GM20000 (cell line): Measurements from ENCODE around the gene SHISAL2A.
"Not testable (repeated sequence)": the region's sequence is repeated elsewhere in the genome, so short reads cannot be mapped to it uniquely, and the experiment has no call there.

Experiments used
- DNase-seq: peaks from one replicate; pipeline ENCODE4 v3.0.0; 2012; ENCODE audit warnings: low spot score
- TF ChIP-seq, protein P1 (sequence below): IDR thresholded peaks from 2 replicates; pipeline ENCODE4 v1.5.1; 2012; ENCODE audit warnings: mild to moderate bottlenecking, control low read depth; ENCODE audit errors: extremely low read depth, missing control alignments

The SHISAL2A gene

DNA sequence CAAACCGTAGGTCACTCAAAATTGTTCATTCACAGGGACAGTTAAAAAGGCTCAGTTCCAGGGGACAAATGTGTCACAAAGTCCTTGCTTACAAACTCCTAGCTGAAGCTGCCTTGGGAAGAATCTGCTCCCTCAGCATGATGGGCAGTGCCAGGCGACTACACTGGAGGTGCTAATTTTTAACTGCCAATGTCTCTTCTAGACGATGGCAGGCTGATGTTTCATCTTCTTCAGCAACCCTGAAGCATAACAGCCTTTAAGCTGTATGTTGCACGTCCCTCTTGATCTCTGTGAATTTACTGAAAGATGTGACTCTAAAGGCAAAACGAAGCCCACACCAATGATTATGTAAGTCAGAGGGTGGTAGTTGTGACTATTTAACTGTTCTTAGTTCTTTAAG, 53.9 kb downstream of the SHISAL2A start:
- TF ChIP-seq, protein P1, sequence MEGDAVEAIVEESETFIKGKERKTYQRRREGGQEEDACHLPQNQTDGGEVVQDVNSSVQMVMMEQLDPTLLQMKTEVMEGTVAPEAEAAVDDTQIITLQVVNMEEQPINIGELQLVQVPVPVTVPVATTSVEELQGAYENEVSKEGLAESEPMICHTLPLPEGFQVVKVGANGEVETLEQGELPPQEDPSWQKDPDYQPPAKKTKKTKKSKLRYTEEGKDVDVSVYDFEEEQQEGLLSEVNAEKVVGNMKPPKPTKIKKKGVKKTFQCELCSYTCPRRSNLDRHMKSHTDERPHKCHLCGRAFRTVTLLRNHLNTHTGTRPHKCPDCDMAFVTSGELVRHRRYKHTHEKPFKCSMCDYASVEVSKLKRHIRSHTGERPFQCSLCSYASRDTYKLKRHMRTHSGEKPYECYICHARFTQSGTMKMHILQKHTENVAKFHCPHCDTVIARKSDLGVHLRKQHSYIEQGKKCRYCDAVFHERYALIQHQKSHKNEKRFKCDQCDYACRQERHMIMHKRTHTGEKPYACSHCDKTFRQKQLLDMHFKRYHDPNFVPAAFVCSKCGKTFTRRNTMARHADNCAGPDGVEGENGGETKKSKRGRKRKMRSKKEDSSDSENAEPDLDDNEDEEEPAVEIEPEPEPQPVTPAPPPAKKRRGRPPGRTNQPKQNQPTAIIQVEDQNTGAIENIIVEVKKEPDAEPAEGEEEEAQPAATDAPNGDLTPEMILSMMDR: no peak
- no peak for DNase-seq

DNA sequence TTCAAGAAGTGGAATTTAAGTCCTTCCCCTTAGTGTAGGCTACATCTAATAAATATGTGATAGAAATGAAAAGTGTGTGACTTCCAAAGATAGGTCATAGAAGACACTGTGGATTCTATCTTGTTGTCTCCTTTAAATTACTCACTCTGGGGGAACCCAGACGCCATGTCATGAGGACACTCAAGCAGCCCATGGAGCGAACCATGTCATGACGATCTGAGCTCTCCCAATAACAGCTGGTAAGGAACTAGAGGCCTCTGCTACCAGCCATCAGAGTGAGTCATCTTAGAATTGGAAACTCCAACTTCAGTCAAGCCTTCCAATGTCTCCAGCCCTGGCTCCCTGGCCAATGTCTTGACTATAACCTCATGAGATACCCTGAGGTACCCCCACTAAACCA, 58.9 kb downstream of the SHISAL2A start:
- TF ChIP-seq, protein P1: no peak
- DNase-seq: no peak

DNA sequence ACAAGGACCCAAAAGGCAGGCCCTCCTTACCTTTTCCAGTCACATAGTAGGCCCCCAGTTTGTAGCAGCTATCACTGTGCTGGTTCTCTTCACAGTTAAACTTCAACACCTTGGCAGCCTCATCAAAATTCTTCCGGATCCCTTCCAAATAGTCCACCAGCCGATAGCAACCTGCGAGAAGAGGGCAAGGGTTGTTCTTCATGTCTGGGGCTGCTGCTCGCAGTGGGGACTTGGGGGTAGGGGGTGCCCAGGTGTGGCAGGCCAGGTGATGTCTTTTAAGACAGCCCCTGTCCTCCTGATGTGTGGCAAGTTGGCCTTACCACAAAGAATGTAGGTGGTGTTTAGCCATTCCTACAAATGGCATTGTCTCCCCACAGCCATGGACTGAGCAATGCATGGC, 59.7 kb downstream of the SHISAL2A start:
- TF ChIP-seq, protein P1: no peak
- DNase-seq: no peak

DNA sequence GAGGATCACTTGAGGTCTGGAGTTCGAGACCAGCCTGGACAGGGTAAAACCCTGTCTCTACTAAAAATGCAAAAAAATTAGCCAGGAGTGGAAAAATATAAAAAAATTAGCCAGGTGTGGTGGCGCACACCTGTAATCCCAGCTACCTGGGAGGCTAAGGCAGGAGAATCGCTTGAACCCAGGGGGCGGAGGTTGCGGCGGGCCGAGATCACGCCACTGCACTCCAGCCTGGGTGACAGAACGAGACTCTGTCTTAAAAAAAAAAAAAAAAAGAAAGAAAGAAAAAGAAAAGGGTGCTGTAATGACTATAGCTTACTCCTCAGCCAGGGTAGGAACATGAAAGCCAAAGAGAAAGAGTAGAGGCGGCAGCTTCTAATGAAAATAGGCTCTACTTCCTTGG, 60.4 kb downstream of the SHISAL2A start:
- not testable (repeated sequence) for DNase-seq

DNA sequence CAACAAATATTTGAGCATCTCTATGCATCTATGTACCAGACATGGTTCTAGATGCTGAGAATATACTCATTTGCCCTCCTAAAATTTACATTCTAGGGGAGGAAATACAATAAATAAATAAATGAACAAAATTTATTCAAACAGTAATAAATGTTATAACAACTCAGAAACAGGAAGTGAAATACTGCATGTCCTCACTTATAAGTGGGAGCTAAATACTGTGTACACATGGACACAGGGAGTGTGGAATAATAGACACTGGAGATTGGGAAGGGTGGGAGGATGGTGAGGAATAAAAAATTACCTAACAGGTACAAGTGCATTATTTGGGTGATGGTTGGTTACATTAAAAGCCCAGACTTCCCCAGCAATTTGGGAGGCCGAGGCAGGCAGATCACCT, 60.9 kb downstream of the SHISAL2A start:
- DNase-seq: no peak
- TF ChIP-seq, protein P1: no peak

DNA sequence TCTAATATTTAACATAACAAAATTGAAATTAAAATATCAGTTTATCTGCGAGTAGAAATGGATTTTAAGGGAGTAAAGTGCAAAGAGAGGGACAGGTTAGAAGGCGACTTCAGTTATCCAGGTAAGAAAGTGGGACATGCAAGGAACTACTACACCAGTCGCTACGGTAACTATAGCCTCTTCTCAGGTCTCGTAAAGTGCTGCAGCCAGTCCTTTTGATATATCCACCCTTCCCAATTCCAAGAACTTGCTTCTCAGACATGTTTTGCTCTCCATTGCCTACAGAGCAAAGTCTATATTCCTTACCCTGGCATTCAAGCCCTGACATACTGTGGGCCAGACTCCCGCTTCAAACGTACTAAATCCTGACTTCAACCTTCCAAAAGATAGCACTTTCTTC, 62.7 kb downstream of the SHISAL2A start:
- TF ChIP-seq, protein P1: no peak
- DNase-seq: no peak

DNA sequence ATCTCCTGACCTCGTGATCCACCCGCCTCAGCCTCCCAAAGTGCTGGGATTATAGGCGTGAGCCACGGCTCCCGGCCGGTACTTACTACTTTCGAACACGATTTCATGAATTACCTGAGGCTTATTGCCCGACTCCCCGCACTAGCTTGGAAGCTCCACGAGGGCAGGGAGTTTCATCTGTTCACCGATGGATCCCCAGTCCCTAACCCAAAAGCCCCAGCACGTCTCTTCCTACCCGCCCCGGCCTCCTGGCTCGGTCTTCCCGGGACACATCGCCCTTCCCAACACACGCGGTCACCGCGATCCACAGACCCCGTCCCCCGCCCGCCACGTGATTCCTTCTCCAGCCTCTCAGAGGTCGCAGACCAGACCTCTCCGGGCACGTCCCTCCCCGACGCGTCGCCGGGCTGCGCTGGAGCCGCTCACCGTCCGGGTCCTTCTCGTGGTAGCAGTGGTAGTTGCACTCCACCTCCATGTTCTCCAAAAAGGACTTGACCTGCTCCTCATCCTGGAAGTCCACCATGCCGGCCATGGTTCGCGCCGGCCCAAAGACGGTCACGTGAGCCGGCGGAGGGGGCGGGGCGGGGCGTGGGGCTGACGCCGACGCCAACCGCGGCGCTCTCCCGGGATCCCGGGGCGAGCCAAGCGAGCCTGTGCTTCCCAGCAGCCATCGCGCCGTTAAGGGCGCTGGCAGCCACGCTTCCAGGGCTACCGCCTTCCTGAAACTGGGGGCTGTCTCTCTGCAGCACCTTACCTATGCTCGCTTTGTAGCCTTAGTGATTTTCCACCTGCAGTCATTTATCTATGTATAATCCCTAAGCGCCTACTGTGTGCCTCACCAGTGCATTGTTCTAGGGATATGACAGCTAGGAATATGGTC, 65.1 kb downstream of the SHISAL2A start, which contains the start of gene COA7:
COA7 (minus strand) TSS at position 553 of the 880 bp plus-strand sequence; CDS start at position 532, 21 bp downstream.
- TF ChIP-seq, protein P1: no peak
- peak; percentile 78 for DNase-seq
